ENCODE results near the gene MYH15. TPM values are rescaled to one million over a fixed set of nuclear protein-coding genes. Genes with fewer than 3 reads are reported as not detected.

Gene MYH15
- total RNA-seq, 1 donor from 2014 or later, result 0.52 TPM

DNA sequence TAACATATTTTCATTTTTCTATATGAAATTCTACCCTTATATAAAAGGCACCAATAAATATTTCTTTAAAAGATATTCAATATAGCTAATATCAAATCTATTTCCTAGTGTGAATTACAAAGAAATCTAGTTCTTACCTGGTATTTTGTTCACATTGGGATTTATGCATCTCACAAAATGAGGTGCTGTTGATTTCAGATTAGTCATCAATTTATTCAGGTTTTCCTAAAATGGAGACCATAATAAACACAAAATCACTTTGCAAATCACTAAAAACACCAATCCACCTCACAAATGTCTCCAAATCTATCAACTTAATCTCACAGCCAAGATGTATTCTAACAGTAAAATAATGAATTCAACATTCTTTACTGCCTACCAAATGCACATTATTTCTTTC is 51.2 kb downstream of the MYH15 start:
- Histone ChIP-seq H3K4me3 (ENCODE audit: low read length in 3 of 3) (no peak overlapping the region), H3K4me1 (ENCODE audit: control insufficient read depth in 3 of 3, insufficient read depth in 3 of 3, low read length in 3 of 3) (no peaks in the 10 kb centered on the region), H3K9ac (ENCODE audit: low read depth in 1 of 3, low read length in 3 of 3) (no peak overlapping the region), H3K27ac (ENCODE audit: low read depth, low read length) (no peak overlapping the region), H3K27me3 (ENCODE audit: control insufficient read depth in 3 of 3, insufficient read depth in 3 of 3, low read length in 3 of 3) (no peaks in the 10 kb centered on the region), H3K36me3 (ENCODE audit: control insufficient read depth in 3 of 3, insufficient read depth in 3 of 3, low read length in 3 of 3) (no peaks in the 10 kb centered on the region), H3K9me3 (ENCODE audit: control insufficient read depth in 3 of 3, low read length in 3 of 3) (no peaks in the 10 kb centered on the region)

DNA sequence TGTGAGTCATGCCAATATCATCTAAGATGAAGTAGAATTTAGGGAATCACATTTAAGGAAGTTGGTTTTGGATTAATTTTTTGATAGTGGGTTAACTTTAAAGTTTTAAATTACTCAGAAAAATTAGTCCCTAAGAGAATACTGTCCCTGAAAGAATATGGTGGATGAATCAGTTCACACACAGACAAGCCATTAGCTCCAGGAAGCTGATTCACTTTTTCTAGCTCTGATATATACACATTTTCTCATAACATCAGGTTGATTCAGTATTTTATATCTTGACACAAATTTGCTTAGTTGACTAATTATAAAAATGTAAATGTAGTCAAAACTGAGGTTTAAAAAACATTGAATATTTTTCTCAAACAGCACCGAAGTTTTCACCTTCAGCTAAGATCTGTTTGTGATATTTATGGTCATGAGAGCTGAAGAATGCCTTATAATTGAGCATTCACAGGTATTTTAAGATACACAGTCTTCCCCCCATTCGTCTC is 55.1 kb downstream of the MYH15 start:
- H3K27ac ChIP-seq (ENCODE audit: low read depth, low read length), result no peak overlapping the region
- H3K27me3 ChIP-seq (ENCODE audit: control insufficient read depth in 3 of 3, insufficient read depth in 3 of 3, low read length in 3 of 3), result no peaks in the 10 kb centered on the region
- H3K4me3 ChIP-seq (ENCODE audit: low read length in 3 of 3), result no peak overlapping the region
- H3K9ac ChIP-seq (ENCODE audit: low read depth in 1 of 3, low read length in 3 of 3), result no peak overlapping the region
- H3K4me1 ChIP-seq (ENCODE audit: control insufficient read depth in 3 of 3, insufficient read depth in 3 of 3, low read length in 3 of 3), result no peaks in the 10 kb centered on the region
- no peaks in the 10 kb centered on the region for H3K9me3 ChIP-seq (ENCODE audit: control insufficient read depth in 3 of 3, low read length in 3 of 3)
- H3K36me3 ChIP-seq (ENCODE audit: control insufficient read depth in 3 of 3, insufficient read depth in 3 of 3, low read length in 3 of 3), result no peaks in the 10 kb centered on the region

DNA sequence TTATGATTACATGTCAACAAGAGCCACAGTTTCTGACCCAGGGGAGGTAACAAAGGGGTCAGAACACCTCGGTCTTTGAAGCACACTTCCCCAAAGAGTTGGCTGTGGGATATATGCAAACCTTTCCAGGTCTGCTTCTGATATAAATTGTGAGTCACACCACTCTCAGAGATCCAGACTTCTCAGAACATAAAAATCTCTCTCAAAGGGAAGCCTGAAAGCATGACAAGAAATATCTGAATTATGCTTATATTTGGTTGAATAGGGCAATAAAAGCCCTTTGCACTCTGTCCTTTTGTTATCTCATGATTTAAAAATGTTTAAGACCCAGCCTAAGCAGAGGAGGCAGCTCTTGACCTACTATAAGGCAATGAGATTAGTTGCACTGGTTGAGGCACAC is 56.8 kb downstream of the MYH15 start:
- H3K4me3 ChIP-seq (ENCODE audit: low read length in 3 of 3), result no peak overlapping the region
- no peaks in the 10 kb centered on the region for H3K27me3 ChIP-seq (ENCODE audit: control insufficient read depth in 3 of 3, insufficient read depth in 3 of 3, low read length in 3 of 3)
- no peak overlapping the region for H3K27ac ChIP-seq (ENCODE audit: low read depth, low read length)
- H3K9me3 ChIP-seq (ENCODE audit: control insufficient read depth in 3 of 3, low read length in 3 of 3), result no peaks in the 10 kb centered on the region
- H3K9ac ChIP-seq (ENCODE audit: low read depth in 1 of 3, low read length in 3 of 3), result no peak overlapping the region
- H3K36me3 ChIP-seq (ENCODE audit: control insufficient read depth in 3 of 3, insufficient read depth in 3 of 3, low read length in 3 of 3), result no peaks in the 10 kb centered on the region
- H3K4me1 ChIP-seq (ENCODE audit: control insufficient read depth in 3 of 3, insufficient read depth in 3 of 3, low read length in 3 of 3), result no peaks in the 10 kb centered on the region

DNA sequence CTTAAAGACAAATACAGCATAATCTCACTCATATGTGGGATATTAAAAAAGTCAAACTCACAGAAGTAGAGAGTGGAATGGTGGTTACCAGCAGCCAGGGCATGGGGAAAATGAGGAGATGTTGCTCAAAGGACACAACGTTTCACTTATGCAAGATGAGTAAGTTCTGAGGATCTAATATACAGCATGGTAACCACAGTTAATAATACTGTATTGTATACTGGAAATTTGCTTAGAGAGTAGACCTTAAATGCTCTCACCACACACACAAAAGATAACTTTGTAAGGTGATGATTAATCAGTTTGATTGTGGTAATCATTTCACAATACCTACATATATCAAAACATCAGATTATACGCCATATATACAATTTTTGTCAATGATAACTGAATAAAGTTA is 60.0 kb downstream of the MYH15 start:
- Histone ChIP-seq H3K9ac (ENCODE audit: low read depth in 1 of 3, low read length in 3 of 3) (no peak overlapping the region), H3K9me3 (ENCODE audit: control insufficient read depth in 3 of 3, low read length in 3 of 3) (peaks cover 0 to 3% (median 3%) of the 10 kb centered on the region in 3 donors), H3K27ac (ENCODE audit: low read depth, low read length) (no peak overlapping the region), H3K36me3 (ENCODE audit: control insufficient read depth in 3 of 3, insufficient read depth in 3 of 3, low read length in 3 of 3) (no peaks in the 10 kb centered on the region), H3K4me3 (ENCODE audit: low read length in 3 of 3) (no peak overlapping the region), H3K4me1 (ENCODE audit: control insufficient read depth in 3 of 3, insufficient read depth in 3 of 3, low read length in 3 of 3) (no peaks in the 10 kb centered on the region), H3K27me3 (ENCODE audit: control insufficient read depth in 3 of 3, insufficient read depth in 3 of 3, low read length in 3 of 3) (no peaks in the 10 kb centered on the region)

DNA sequence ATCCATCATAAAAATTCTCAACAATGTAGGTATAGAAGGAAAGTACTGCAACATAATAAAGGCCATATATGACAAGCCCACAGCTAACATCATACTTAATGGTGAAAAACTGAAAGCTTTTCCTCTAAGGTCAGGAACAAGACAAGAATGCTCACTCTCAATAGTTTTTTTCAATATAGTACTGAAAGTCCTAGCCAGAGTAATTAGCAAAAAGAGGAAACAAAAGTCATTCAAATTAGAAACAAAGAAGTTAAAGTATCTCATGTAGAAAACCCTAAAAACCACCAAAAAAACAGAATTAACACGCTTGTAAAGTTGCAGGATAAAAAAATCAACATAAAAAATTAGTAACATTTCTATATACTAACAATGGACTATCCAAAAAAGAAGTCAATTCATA is 61.8 kb downstream of the MYH15 start:
- H3K36me3 ChIP-seq (ENCODE audit: control insufficient read depth in 3 of 3, insufficient read depth in 3 of 3, low read length in 3 of 3), result no peaks in the 10 kb centered on the region
- H3K27ac ChIP-seq (ENCODE audit: low read depth, low read length), result no peak overlapping the region
- H3K4me1 ChIP-seq (ENCODE audit: control insufficient read depth in 3 of 3, insufficient read depth in 3 of 3, low read length in 3 of 3), result no peaks in the 10 kb centered on the region
- no peaks in the 10 kb centered on the region for H3K27me3 ChIP-seq (ENCODE audit: control insufficient read depth in 3 of 3, insufficient read depth in 3 of 3, low read length in 3 of 3)
- peaks cover 0 to 3% (median 3%) of the 10 kb centered on the region in 3 donors for H3K9me3 ChIP-seq (ENCODE audit: control insufficient read depth in 3 of 3, low read length in 3 of 3)
- no peak overlapping the region for H3K4me3 ChIP-seq (ENCODE audit: low read length in 3 of 3)
- H3K9ac ChIP-seq (ENCODE audit: low read depth in 1 of 3, low read length in 3 of 3), result no peak overlapping the region

DNA sequence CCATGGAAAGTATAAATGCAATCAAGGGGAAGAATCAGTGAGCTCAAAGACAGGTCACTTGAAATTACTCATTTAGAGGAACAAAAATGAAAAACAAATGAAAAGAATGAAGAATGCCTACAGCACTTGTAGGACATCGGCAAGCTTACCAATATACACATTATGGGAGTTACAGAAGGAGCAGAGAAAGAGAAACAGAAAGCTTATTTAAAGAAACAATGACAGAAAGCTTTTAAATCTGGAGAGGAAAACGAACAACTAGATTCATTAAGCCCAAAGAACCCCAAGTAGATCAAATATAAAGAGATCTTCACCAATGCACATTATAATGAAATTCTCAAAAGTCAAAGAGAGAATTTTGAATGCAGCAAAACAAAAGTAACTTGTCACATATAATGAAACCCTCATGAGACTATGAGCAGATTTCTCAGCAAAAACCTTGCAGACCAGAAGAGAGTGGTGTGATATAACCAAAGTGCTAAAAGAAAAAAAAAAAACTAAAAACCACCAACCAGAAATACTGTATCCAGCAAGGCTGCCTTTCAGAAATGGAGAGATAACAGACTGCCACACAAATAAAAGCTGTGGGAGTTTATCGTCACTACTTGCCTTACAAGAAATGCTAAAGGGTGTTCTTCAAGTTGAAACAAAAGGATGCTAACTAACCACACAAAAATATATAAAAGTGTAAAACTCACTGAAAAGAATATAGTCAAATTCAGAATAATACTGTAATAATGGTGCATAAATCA is 63.1 kb downstream of the MYH15 start:
- Histone ChIP-seq H3K4me1 (ENCODE audit: control insufficient read depth in 3 of 3, insufficient read depth in 3 of 3, low read length in 3 of 3) (no peaks in the 10 kb centered on the region), H3K4me3 (ENCODE audit: low read length in 3 of 3) (no peak overlapping the region), H3K9ac (ENCODE audit: low read depth in 1 of 3, low read length in 3 of 3) (no peak overlapping the region), H3K27me3 (ENCODE audit: control insufficient read depth in 3 of 3, insufficient read depth in 3 of 3, low read length in 3 of 3) (no peaks in the 10 kb centered on the region), H3K27ac (ENCODE audit: low read depth, low read length) (no peak overlapping the region), H3K36me3 (ENCODE audit: control insufficient read depth in 3 of 3, insufficient read depth in 3 of 3, low read length in 3 of 3) (no peaks in the 10 kb centered on the region), H3K9me3 (ENCODE audit: control insufficient read depth in 3 of 3, low read length in 3 of 3) (peaks cover 0 to 3% (median 3%) of the 10 kb centered on the region in 3 donors)

DNA sequence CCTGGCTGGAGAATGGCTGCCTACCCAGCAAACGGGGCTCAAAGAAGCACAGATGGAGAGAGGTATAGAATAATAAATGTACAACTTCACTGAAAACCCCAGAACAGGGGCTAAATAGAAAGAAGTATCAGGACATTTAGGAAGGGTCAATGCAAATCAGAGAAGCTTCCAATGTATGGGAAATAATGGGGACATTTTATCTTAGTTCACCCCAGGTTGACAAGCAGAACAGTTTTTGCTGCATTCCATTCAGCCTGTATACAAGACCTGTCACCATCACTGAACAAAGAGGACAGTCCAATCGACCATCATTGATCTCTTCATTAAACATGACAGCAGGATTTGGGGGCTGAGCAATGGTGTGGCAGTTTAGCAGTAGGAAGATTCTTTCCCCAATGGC is 68.1 kb downstream of the MYH15 start:
- Histone ChIP-seq H3K9ac (ENCODE audit: low read depth in 1 of 3, low read length in 3 of 3) (no peak overlapping the region), H3K9me3 (ENCODE audit: control insufficient read depth in 3 of 3, low read length in 3 of 3) (peaks cover 0 to 3% (median 3%) of the 10 kb centered on the region in 3 donors), H3K27me3 (ENCODE audit: control insufficient read depth in 3 of 3, insufficient read depth in 3 of 3, low read length in 3 of 3) (no peaks in the 10 kb centered on the region), H3K4me3 (ENCODE audit: low read length in 3 of 3) (no peak overlapping the region), H3K36me3 (ENCODE audit: control insufficient read depth in 3 of 3, insufficient read depth in 3 of 3, low read length in 3 of 3) (no peaks in the 10 kb centered on the region), H3K27ac (ENCODE audit: low read depth, low read length) (no peak overlapping the region), H3K4me1 (ENCODE audit: control insufficient read depth in 3 of 3, insufficient read depth in 3 of 3, low read length in 3 of 3) (no peaks in the 10 kb centered on the region)

DNA sequence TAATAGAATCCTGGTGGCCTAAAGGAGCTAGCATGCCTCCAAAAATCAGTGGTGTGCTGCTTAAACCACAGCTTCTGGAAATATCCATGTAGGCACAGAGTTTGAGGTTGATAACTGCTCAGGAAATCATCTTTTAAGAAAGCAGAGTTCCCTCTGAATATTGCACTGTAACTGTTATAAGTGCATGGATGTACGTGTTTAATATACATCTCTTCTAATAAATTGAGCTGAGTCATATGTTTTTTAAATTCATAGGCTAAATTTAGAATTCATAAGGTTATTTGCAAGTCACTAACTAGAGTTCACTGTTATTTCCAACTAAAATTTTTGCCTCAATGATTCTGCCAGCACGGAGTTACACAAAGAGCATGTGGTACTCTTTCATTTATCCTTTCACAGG is 68.9 kb downstream of the MYH15 start:
- peaks cover 0 to 3% (median 0%) of the 10 kb centered on the region in 3 donors for H3K9me3 ChIP-seq (ENCODE audit: control insufficient read depth in 3 of 3, low read length in 3 of 3)
- no peaks in the 10 kb centered on the region for H3K36me3 ChIP-seq (ENCODE audit: control insufficient read depth in 3 of 3, insufficient read depth in 3 of 3, low read length in 3 of 3)
- H3K27me3 ChIP-seq (ENCODE audit: control insufficient read depth in 3 of 3, insufficient read depth in 3 of 3, low read length in 3 of 3), result no peaks in the 10 kb centered on the region
- H3K9ac ChIP-seq (ENCODE audit: low read depth in 1 of 3, low read length in 3 of 3), result no peak overlapping the region
- H3K4me1 ChIP-seq (ENCODE audit: control insufficient read depth in 3 of 3, insufficient read depth in 3 of 3, low read length in 3 of 3), result no peaks in the 10 kb centered on the region
- no peak overlapping the region for H3K27ac ChIP-seq (ENCODE audit: low read depth, low read length)
- H3K4me3 ChIP-seq (ENCODE audit: low read length in 3 of 3), result no peak overlapping the region

DNA sequence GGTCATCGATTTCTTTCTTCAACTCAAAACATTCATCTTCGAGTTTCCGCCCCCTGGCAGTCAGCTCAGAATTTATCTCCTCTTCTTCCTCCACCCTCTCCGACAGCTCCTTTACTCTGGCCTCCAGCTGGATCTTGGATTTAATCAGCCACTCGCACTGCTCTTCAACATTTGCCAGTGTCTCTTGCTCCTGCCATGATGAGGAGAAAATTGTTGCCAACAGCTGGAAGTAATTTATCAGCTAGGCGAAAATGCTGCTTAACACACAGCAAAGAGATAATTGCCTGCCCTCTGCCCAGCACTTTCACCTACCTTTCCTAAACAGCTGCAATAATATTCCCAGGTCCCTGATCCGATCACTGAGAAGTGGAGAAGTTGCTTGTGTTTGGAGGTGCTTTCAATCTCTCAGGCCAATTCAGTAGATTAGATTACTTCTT is 69.3 kb downstream of the MYH15 start:
- Histone ChIP-seq H3K4me1 (ENCODE audit: control insufficient read depth in 3 of 3, insufficient read depth in 3 of 3, low read length in 3 of 3) (no peaks in the 10 kb centered on the region), H3K9ac (ENCODE audit: low read depth in 1 of 3, low read length in 3 of 3) (no peak overlapping the region), H3K9me3 (ENCODE audit: control insufficient read depth in 3 of 3, low read length in 3 of 3) (peaks cover 0 to 1% (median 0%) of the 10 kb centered on the region in 3 donors)

DNA sequence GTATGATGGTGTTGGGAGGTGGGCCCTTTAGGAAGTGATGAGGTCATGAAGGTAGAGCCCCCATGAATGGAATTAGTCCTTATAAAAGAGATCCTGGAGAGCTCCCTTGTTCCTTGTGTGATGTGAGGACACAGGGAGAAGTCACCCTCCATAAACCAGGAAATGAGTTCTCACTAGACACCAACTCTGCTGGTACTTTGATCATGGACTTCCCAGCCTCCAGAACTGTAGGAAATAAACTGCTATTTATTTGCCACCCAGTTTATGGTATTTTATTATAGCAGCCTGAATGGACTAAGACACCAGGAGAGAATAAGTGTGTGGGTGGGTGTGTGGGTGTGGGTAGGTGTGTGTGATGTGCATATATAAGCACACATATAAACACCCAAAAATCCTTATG is 71.9 kb downstream of the MYH15 start:
- Histone ChIP-seq H3K4me3 (ENCODE audit: low read length in 3 of 3) (no peak overlapping the region), H3K9ac (ENCODE audit: low read depth in 1 of 3, low read length in 3 of 3) (no peak overlapping the region), H3K27ac (ENCODE audit: low read depth, low read length) (no peak overlapping the region), H3K27me3 (ENCODE audit: control insufficient read depth in 3 of 3, insufficient read depth in 3 of 3, low read length in 3 of 3) (no peaks in the 10 kb centered on the region), H3K36me3 (ENCODE audit: control insufficient read depth in 3 of 3, insufficient read depth in 3 of 3, low read length in 3 of 3) (no peaks in the 10 kb centered on the region), H3K4me1 (ENCODE audit: control insufficient read depth in 3 of 3, insufficient read depth in 3 of 3, low read length in 3 of 3) (no peaks in the 10 kb centered on the region), H3K9me3 (ENCODE audit: control insufficient read depth in 3 of 3, low read length in 3 of 3) (no peaks in the 10 kb centered on the region)

More for the DNA sequence above, 69.3 kb downstream of the MYH15 start:
- no peak overlapping the region for H3K27ac ChIP-seq (ENCODE audit: low read depth, low read length)
- H3K27me3 ChIP-seq (ENCODE audit: control insufficient read depth in 3 of 3, insufficient read depth in 3 of 3, low read length in 3 of 3), result no peaks in the 10 kb centered on the region
- no peaks in the 10 kb centered on the region for H3K36me3 ChIP-seq (ENCODE audit: control insufficient read depth in 3 of 3, insufficient read depth in 3 of 3, low read length in 3 of 3)
- no peak overlapping the region for H3K4me3 ChIP-seq (ENCODE audit: low read length in 3 of 3)

All from skeletal muscle tissue (tissue), 4 donors.